Prostate gland (tissue), 2 donors: ENCODE measurements around the gene CD79B.

Experiments used
- CTCF ChIP-seq, 4 experiments: fragments of 200-600 bp in 2 of 4; fragments of 450-650 bp in 2 of 4; sonication (generic) in 2 of 4; IDR thresholded peaks; 1 replicate in 3 of 4; 2 replicates in 1 of 4; pipeline ENCODE4 v1.5.1; 2016 to 2019; ENCODE audit warnings: antibody characterized with exemption in 4 of 4, mild to moderate bottlenecking in 2 of 4, moderate library complexity in 2 of 4
- POLR2A ChIP-seq: fragments of 450-650 bp; IDR thresholded peaks from one replicate; pipeline ENCODE4 v1.6.1; 2016; ENCODE audit warnings: antibody characterized with exemption, mild to moderate bottlenecking

GRCh38 chr17:63927464-63928171 is 4.5 kb downstream of the CD79B start:
- TF ChIP-seq CTCF (IDR thresholded peaks at IDR 0.05) (no peak), POLR2A (no peak)
